Measurements from ENCODE around the gene S100A9. TPM values are rescaled to one million over a fixed set of nuclear protein-coding genes. Genes with fewer than 3 reads are reported as not detected.
"Not testable (repeated sequence)": the region's sequence is repeated elsewhere in the genome, so short reads cannot be mapped to it uniquely, and the experiment has no call there.

S100A9 gene
- 1,024 TPM for total RNA-seq

- DNase-seq = no peak
Observed at GRCh38 chr1:153357853-153358690, at the start of gene S100A9. TSS of gene S100A9 (plus strand) at chr1:153357854. CDS start at chr1:153358284, 430 bp downstream.

GRCh38 chr1:153308540-153308939 is 49.1 kb upstream of the S100A9 start:
- no peak for DNase-seq

- no peak for DNase-seq
Observed at GRCh38 chr1:153309441-153309840, 48.2 kb upstream of the S100A9 start.

GRCh38 chr1:153310526-153310925 is 47.1 kb upstream of the S100A9 start:
- DNase-seq = no peak

- DNase-seq = no peak
Observed at GRCh38 chr1:153312570-153313186, 45.0 kb upstream of the S100A9 start, which contains the start of gene PGLYRP3. TSS of gene PGLYRP3 (minus strand) at chr1:153312952. CDS start at chr1:153310665, 2,287 bp downstream.

GRCh38 chr1:153313288-153313687 is 44.4 kb upstream of the S100A9 start:
- DNase-seq = no peak

- not testable (repeated sequence) for DNase-seq
Observed at GRCh38 chr1:153314388-153314787, 43.3 kb upstream of the S100A9 start.

GRCh38 chr1:153316013-153316412 is 41.6 kb upstream of the S100A9 start:
- not testable (repeated sequence) for DNase-seq

GRCh38 chr1:153318145-153318544 is 39.5 kb upstream of the S100A9 start:
- not testable (repeated sequence) for DNase-seq

- DNase-seq = no peak
Observed at GRCh38 chr1:153322568-153322967, 35.1 kb upstream of the S100A9 start.

GRCh38 chr1:153324912-153325311 is 32.7 kb upstream of the S100A9 start:
- no peak for DNase-seq

- DNase-seq = no peak
Observed at GRCh38 chr1:153333902-153334301, 23.8 kb upstream of the S100A9 start.

- DNase-seq = no peak
Observed at GRCh38 chr1:153336650-153337049, 21.0 kb upstream of the S100A9 start.

GRCh38 chr1:153337980-153338853 is 19.4 kb upstream of the S100A9 start:
- DNase-seq = no peak

GRCh38 chr1:153339802-153340201 is 17.9 kb upstream of the S100A9 start:
- DNase-seq = no peak

GRCh38 chr1:153340356-153340755 is 17.3 kb upstream of the S100A9 start:
- no peak for DNase-seq

- DNase-seq = no peak
Observed at GRCh38 chr1:153341431-153341934, 16.2 kb upstream of the S100A9 start.

GRCh38 chr1:153342178-153342577 is 15.5 kb upstream of the S100A9 start:
- no peak for DNase-seq

GRCh38 chr1:153343040-153343681 is 14.5 kb upstream of the S100A9 start:
- DNase-seq = no peak

- no peak for DNase-seq
Observed at GRCh38 chr1:153343811-153344717, 13.6 kb upstream of the S100A9 start.

- no peak for DNase-seq
Observed at GRCh38 chr1:153344718-153345025, 13.0 kb upstream of the S100A9 start.
